ENCODE measurements around the gene C5orf24. TPM values are rescaled to one million over a fixed set of nuclear protein-coding genes. Genes with fewer than 3 reads are reported as not detected.

Gene C5orf24
- total RNA-seq, 3 donors from 2014 or later (not counting 1 experiment from before 2014, with no cell fraction given) = 42.7 to 49.8 (median 44.7) TPM

DNA sequence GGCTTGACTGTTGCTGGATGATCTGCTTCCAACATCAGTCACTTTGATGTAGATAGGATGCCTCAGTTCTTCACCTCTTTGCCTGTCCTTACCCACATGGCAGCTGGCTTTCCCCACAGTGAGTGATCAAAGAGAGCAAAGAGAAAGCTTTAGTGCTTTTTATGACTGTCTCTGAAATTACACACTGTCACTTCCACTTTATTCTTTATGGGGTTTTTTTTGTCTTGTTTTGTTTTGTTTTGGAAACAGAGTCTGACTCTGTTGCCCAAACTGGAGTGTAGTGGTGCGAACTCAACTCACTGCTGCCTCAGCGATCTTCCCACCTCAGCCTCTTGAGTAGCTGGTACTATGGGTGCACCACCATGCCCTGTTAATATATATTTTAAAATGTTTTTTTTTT, 32.4 kb upstream of the C5orf24 start:
- Histone ChIP-seq H3K4me1 (ENCODE audit: control insufficient read depth, insufficient read depth, low read length) (peaks cover 8% of the 10 kb centered on the region), H3K4me3 (ENCODE audit: low read length) (no peak overlapping the region), H3K27me3 (ENCODE audit: control insufficient read depth, insufficient read depth, low read length) (no peaks in the 10 kb centered on the region), H3K27ac (ENCODE audit: low read length) (no peak overlapping the region), H3K36me3 (ENCODE audit: control insufficient read depth, insufficient read depth, low read length) (peaks cover 45% of the 10 kb centered on the region), H3K9me3 (ENCODE audit: control insufficient read depth, insufficient read depth, low read length) (no peaks in the 10 kb centered on the region)
- H3K27me3 Mint-ChIP-seq (ENCODE audit: low read depth in 2 of 2) = no peaks in the 10 kb centered on the region
- H3K4me3 Mint-ChIP-seq = no peak overlapping the region
- DNase-seq = peak in 1 of 2 donors; percentile 31
- H3K4me1 Mint-ChIP-seq = peaks cover 5 to 7% of the 10 kb centered on the region in 2 donors
- 47% methylated on average over 2 of the region's 2 CpGs for WGBS (ENCODE audit: insufficient coverage)
- no peaks in the 10 kb centered on the region for H3K9me3 Mint-ChIP-seq
- peak overlapping the region in 1 of 2 donors; percentile 23 for H3K27ac Mint-ChIP-seq
- intact Hi-C loops (cut with micrococcal nuclease) = no loop called here
- peak in 2 of 3 donors; percentile 17 to 53 for ATAC-seq
- TF ChIP-seq, protein P1, sequence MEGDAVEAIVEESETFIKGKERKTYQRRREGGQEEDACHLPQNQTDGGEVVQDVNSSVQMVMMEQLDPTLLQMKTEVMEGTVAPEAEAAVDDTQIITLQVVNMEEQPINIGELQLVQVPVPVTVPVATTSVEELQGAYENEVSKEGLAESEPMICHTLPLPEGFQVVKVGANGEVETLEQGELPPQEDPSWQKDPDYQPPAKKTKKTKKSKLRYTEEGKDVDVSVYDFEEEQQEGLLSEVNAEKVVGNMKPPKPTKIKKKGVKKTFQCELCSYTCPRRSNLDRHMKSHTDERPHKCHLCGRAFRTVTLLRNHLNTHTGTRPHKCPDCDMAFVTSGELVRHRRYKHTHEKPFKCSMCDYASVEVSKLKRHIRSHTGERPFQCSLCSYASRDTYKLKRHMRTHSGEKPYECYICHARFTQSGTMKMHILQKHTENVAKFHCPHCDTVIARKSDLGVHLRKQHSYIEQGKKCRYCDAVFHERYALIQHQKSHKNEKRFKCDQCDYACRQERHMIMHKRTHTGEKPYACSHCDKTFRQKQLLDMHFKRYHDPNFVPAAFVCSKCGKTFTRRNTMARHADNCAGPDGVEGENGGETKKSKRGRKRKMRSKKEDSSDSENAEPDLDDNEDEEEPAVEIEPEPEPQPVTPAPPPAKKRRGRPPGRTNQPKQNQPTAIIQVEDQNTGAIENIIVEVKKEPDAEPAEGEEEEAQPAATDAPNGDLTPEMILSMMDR (IDR thresholded peaks at IDR 0.05) = no peak
- peaks cover 7% of the 10 kb centered on the region for H3K36me3 Mint-ChIP-seq

DNA sequence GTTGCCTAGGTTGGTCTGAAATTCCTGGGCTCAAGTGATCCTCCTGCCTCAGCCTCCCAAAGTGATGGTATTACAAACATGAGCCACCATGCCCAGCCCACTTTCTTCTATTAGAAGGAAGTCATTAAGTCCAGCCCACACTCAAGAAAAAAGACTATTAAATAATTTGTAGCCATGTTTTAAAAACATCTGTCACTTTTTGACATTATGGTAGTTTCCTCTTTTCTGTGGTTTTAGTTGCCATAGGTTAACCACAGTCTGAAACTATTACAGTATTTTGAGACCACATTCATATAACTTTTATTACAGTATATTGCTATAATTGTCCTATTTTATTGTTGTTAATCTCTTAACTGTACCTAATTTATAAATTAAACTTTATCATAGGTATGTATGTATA, 31.9 kb upstream of the C5orf24 start:
- TF ChIP-seq, protein P1 (IDR thresholded peaks at IDR 0.05) = no peak
- Histone ChIP-seq H3K27me3 (ENCODE audit: control insufficient read depth, insufficient read depth, low read length) (no peaks in the 10 kb centered on the region), H3K9me3 (ENCODE audit: control insufficient read depth, insufficient read depth, low read length) (no peaks in the 10 kb centered on the region), H3K36me3 (ENCODE audit: control insufficient read depth, insufficient read depth, low read length) (peaks cover 44% of the 10 kb centered on the region), H3K4me3 (ENCODE audit: low read length) (no peak overlapping the region), H3K4me1 (ENCODE audit: control insufficient read depth, insufficient read depth, low read length) (peaks cover 8% of the 10 kb centered on the region), H3K27ac (ENCODE audit: low read length) (no peak overlapping the region)
- H3K27me3 Mint-ChIP-seq (ENCODE audit: low read depth in 2 of 2) = no peaks in the 10 kb centered on the region
- H3K36me3 Mint-ChIP-seq = peaks cover 7% of the 10 kb centered on the region
- no peak overlapping the region for H3K4me3 Mint-ChIP-seq
- intact Hi-C loops (cut with micrococcal nuclease) = no loop called here
- DNase-seq (no peak), ATAC-seq (peak in 1 of 3 donors; percentile 46)
- H3K27ac Mint-ChIP-seq = peak overlapping the region in 1 of 2 donors; percentile 23
- no peaks in the 10 kb centered on the region for H3K9me3 Mint-ChIP-seq
- H3K4me1 Mint-ChIP-seq = peaks cover 5 to 7% of the 10 kb centered on the region in 2 donors

DNA sequence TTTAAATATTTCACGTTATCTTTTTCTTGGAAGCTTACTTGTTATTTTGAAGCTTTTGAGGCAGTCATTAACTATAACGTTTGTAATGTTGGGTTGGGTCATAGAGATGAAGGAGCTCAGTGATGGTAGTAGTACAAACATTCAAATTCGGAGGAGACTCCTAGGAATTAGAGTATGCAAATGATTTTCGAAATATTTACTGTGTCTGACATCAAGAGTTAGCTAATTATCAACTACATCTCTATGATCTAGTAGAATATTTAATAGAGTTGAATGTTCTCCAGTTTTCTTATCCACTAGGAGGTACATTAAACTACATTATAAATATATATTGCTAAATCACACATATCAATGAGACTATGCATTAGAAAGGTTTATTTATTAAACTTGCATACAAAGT, 28.8 kb upstream of the C5orf24 start:
- Histone ChIP-seq H3K4me3 (ENCODE audit: low read length) (no peak overlapping the region), H3K36me3 (ENCODE audit: control insufficient read depth, insufficient read depth, low read length) (peaks cover 55% of the 10 kb centered on the region), H3K4me1 (ENCODE audit: control insufficient read depth, insufficient read depth, low read length) (peaks cover 8% of the 10 kb centered on the region), H3K27ac (ENCODE audit: low read length) (no peak overlapping the region), H3K27me3 (ENCODE audit: control insufficient read depth, insufficient read depth, low read length) (no peaks in the 10 kb centered on the region), H3K9me3 (ENCODE audit: control insufficient read depth, insufficient read depth, low read length) (no peaks in the 10 kb centered on the region)
- H3K9me3 Mint-ChIP-seq = no peaks in the 10 kb centered on the region
- TF ChIP-seq, protein P1 (IDR thresholded peaks at IDR 0.05) = no peak
- intact Hi-C loops (cut with micrococcal nuclease) = no loop called here
- H3K27me3 Mint-ChIP-seq (ENCODE audit: low read depth in 2 of 2) = no peaks in the 10 kb centered on the region
- DNase-seq = no peak
- no peak overlapping the region for H3K27ac Mint-ChIP-seq
- 98% methylated on average over 2 of the region's 4 CpGs for WGBS (ENCODE audit: insufficient coverage)
- H3K36me3 Mint-ChIP-seq = peaks cover 7% of the 10 kb centered on the region
- peaks cover 5 to 7% of the 10 kb centered on the region in 2 donors for H3K4me1 Mint-ChIP-seq
- no peak for ATAC-seq
- H3K4me3 Mint-ChIP-seq = no peak overlapping the region

DNA sequence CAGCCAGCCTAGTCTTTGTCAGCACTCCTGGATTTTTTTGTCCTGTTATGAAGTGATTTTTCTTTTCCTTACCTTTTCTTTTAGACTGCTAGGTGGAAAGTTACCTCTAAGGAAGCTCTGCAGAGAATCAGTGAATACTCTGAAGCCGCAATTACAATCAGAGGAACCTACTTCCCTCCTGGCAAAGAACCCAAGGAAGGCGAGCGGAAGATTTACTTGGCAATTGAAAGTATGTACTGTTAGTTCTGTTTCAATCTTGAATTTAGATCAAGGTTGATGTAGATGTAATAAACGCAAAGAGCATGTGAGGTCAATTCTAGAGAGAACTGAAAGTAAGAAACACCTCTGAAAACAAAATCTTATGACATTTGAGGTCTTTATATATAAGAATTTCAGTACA, 27.0 kb upstream of the C5orf24 start:
- no peak overlapping the region for H3K27ac Mint-ChIP-seq
- no peak overlapping the region for H3K4me3 Mint-ChIP-seq
- Histone ChIP-seq H3K36me3 (ENCODE audit: control insufficient read depth, insufficient read depth, low read length) (peaks cover 55% of the 10 kb centered on the region), H3K27me3 (ENCODE audit: control insufficient read depth, insufficient read depth, low read length) (no peaks in the 10 kb centered on the region), H3K27ac (ENCODE audit: low read length) (no peak overlapping the region), H3K4me1 (ENCODE audit: control insufficient read depth, insufficient read depth, low read length) (peaks cover under 1% of the 10 kb centered on the region), H3K4me3 (ENCODE audit: low read length) (no peak overlapping the region), H3K9me3 (ENCODE audit: control insufficient read depth, insufficient read depth, low read length) (no peaks in the 10 kb centered on the region)
- 100% methylated on average over 3 of the region's 4 CpGs for WGBS (ENCODE audit: insufficient coverage)
- TF ChIP-seq, protein P1 (IDR thresholded peaks at IDR 0.05) = no peak
- no peaks in the 10 kb centered on the region for H3K9me3 Mint-ChIP-seq
- H3K36me3 Mint-ChIP-seq = peaks cover 7% of the 10 kb centered on the region
- intact Hi-C loops (cut with micrococcal nuclease) = no loop called here
- DNase-seq (no peak), ATAC-seq (no peak)
- H3K4me1 Mint-ChIP-seq = peaks cover 0 to 1% of the 10 kb centered on the region in 2 donors
- H3K27me3 Mint-ChIP-seq (ENCODE audit: low read depth in 2 of 2) = no peaks in the 10 kb centered on the region

Measured in natural killer cell (primary cell).